WTC11 (cell line): ENCODE data around the gene ZNF470.

Experiments used
- AFF4 ChIP-seq: sonication (generic); formaldehyde crosslinking; IDR thresholded peaks from 2 replicates; pipeline ENCODE4 v1.8.1; 2023; ENCODE audit warnings: mild to moderate bottlenecking, missing genetic modification reagents, borderline replicate concordance
- CTCF ChIP-seq: fragments of 200-600 bp; IDR thresholded peaks from 2 replicates; pipeline ENCODE4 v1.8.0; 2022; ENCODE audit warnings: antibody characterized with exemption
- E2F1 ChIP-seq: sonication (generic); formaldehyde crosslinking; IDR thresholded peaks from 2 replicates; pipeline ENCODE4 v1.8.0; 2022; ENCODE audit warnings: mild to moderate bottlenecking, missing genetic modification reagents
- E2F4 ChIP-seq: sonication (generic); formaldehyde crosslinking; IDR thresholded peaks from 2 replicates; pipeline ENCODE4 v1.8.1; 2022; ENCODE audit warnings: low read depth, mild to moderate bottlenecking, moderate library complexity, missing genetic modification reagents, borderline replicate concordance
- ESRRA ChIP-seq: sonication (generic); formaldehyde crosslinking; IDR thresholded peaks from 2 replicates; pipeline ENCODE4 v1.8.1; 2022; ENCODE audit warnings: mild to moderate bottlenecking, missing genetic modification reagents, borderline replicate concordance
- HMGXB4 ChIP-seq: sonication (generic); formaldehyde crosslinking; IDR thresholded peaks from 2 replicates; pipeline ENCODE4 v1.8.1; 2023; ENCODE audit warnings: mild to moderate bottlenecking, moderate library complexity, missing genetic modification reagents
- MAX ChIP-seq: sonication (generic); formaldehyde crosslinking; IDR thresholded peaks from 2 replicates; pipeline ENCODE4 v1.8.0; 2022; ENCODE audit warnings: mild to moderate bottlenecking, missing genetic modification reagents
- NR2C2 ChIP-seq: sonication (generic); formaldehyde crosslinking; IDR thresholded peaks from 2 replicates; pipeline ENCODE4 v1.8.0; 2022; ENCODE audit warnings: mild to moderate bottlenecking, missing genetic modification reagents
- OVOL2 ChIP-seq: fragments of 250-450 bp; sonication (Bioruptor Pico); IDR thresholded peaks from 2 replicates; pipeline ENCODE4 v1.9.0; 2021; ENCODE audit warnings: mild to moderate bottlenecking, borderline replicate concordance
- PRDM15 ChIP-seq: sonication (generic); formaldehyde crosslinking; IDR thresholded peaks from 2 replicates; pipeline ENCODE4 v1.8.0; 2022; ENCODE audit warnings: missing genetic modification reagents
- SMAD3 ChIP-seq: sonication (generic); formaldehyde crosslinking; IDR thresholded peaks from 2 replicates; pipeline ENCODE4 v1.8.0; 2022; ENCODE audit warnings: missing genetic modification reagents, mild to moderate bottlenecking, borderline replicate concordance
- TCF7 ChIP-seq: sonication (generic); formaldehyde crosslinking; IDR thresholded peaks from 2 replicates; pipeline ENCODE4 v1.8.0; 2022; ENCODE audit warnings: mild to moderate bottlenecking, low read depth, missing genetic modification reagents, moderate library complexity
- USF1 ChIP-seq: sonication (generic); formaldehyde crosslinking; IDR thresholded peaks from 2 replicates; pipeline ENCODE4 v1.8.0; 2022; ENCODE audit warnings: mild to moderate bottlenecking, missing genetic modification reagents
- ZNF396 ChIP-seq: fragments of 250-450 bp; sonication (Bioruptor Pico); IDR thresholded peaks from 2 replicates; pipeline ENCODE4 v1.8.0; 2021; ENCODE audit warnings: mild to moderate bottlenecking, moderate library complexity, borderline replicate concordance

GRCh38 chr19:56612737-56613136, 45.5 kb downstream of the ZNF470 start:
- TF ChIP-seq CTCF (no peak), E2F4 (CRISPR knock-in tag) (no peak), MAX (CRISPR knock-in tag) (no peak), TCF7 (CRISPR knock-in tag) (no peak), SMAD3 (CRISPR knock-in tag) (no peak), ZNF396 (CRISPR knock-in tag) (no peak), PRDM15 (no peak), AFF4 (no peak), HMGXB4 (CRISPR knock-in tag) (no peak), USF1 (no peak), OVOL2 (CRISPR knock-in tag) (no peak), ESRRA (CRISPR knock-in tag) (no peak), NR2C2 (CRISPR knock-in tag) (no peak), E2F1 (CRISPR knock-in tag) (no peak)
